Ramos (cell line): ENCODE results near the gene ENTPD6.
"Not testable (repeated sequence)": the region's sequence is repeated elsewhere in the genome, so short reads cannot be mapped to it uniquely, and the experiment has no call there.

Source experiments
- in situ Hi-C: fragments of 300-500 bp; cut with MboI; formaldehyde crosslinking; loops from one replicate; pipeline ENCODE4 v1.14.3; 2022; ENCODE audit warnings: low sequenced_read_pairs; ENCODE audit not compliant: unreplicated experiment

The ENTPD6 gene

GRCh38 chr20:25238319-25239037, 43.0 kb downstream of the ENTPD6 start:
- in situ Hi-C loops: no loop called here

- in situ Hi-C loops: no loop called here
Measured at GRCh38 chr20:25239387-25240370, 44.2 kb downstream of the ENTPD6 start.

GRCh38 chr20:25240851-25241658, 45.5 kb downstream of the ENTPD6 start:
- in situ Hi-C loops: not testable (repeated sequence)

- in situ Hi-C loops: not testable (repeated sequence)
Measured at GRCh38 chr20:25241659-25241955, 46.1 kb downstream of the ENTPD6 start.

GRCh38 chr20:25242231-25242630, 46.7 kb downstream of the ENTPD6 start:
- in situ Hi-C loops: no loop called here

GRCh38 chr20:25243416-25243979, 48.0 kb downstream of the ENTPD6 start:
- in situ Hi-C loops: no loop called here

GRCh38 chr20:25244976-25245375, 49.5 kb downstream of the ENTPD6 start:
- in situ Hi-C loops: no loop called here

- in situ Hi-C loops: no loop called here
Measured at GRCh38 chr20:25245461-25245860, 49.9 kb downstream of the ENTPD6 start.

- in situ Hi-C loops: no loop called here
Measured at GRCh38 chr20:25246182-25246999, 50.9 kb downstream of the ENTPD6 start.

GRCh38 chr20:25247000-25247517, 51.5 kb downstream of the ENTPD6 start:
- in situ Hi-C loops: no loop called here

GRCh38 chr20:25247518-25247955, 52.0 kb downstream of the ENTPD6 start:
- in situ Hi-C loops: no loop called here

- in situ Hi-C loops: no loop called here
Measured at GRCh38 chr20:25247956-25248785, 52.7 kb downstream of the ENTPD6 start, which contains the start of gene PYGB. TSS of gene PYGB (plus strand) at chr20:25248085. CDS start at chr20:25248179, 94 bp downstream.

GRCh38 chr20:25248786-25249172, 53.3 kb downstream of the ENTPD6 start:
- in situ Hi-C loops: no loop called here

- in situ Hi-C loops: no loop called here
Measured at GRCh38 chr20:25249198-25249931, 53.9 kb downstream of the ENTPD6 start.

GRCh38 chr20:25250508-25250907, 55.0 kb downstream of the ENTPD6 start:
- in situ Hi-C loops: no loop called here

GRCh38 chr20:25251019-25251418, 55.5 kb downstream of the ENTPD6 start:
- in situ Hi-C loops: no loop called here

GRCh38 chr20:25251558-25251957, 56.0 kb downstream of the ENTPD6 start:
- in situ Hi-C loops: no loop called here

GRCh38 chr20:25252230-25252651, 56.7 kb downstream of the ENTPD6 start:
- in situ Hi-C loops: no loop called here
